ENCODE results near the gene ZNF184. TPM values are rescaled to one million over a fixed set of nuclear protein-coding genes. Genes with fewer than 3 reads are reported as not detected.
A peak's percentile ranks its signal among the peaks of the same experiment; 100 is the strongest.

Gene ZNF184
- total and polyA plus RNA-seq, 8 donors: 6.0 to 21.2 (median 16.1) TPM

- intact Hi-C loops (cut with DNase I): no loop called here
- Histone ChIP-seq H3K4me1 (peaks cover 0 to 11% of the 10 kb centered on the region in 2 donors), H3K36me3 (no peaks in the 10 kb centered on the region), H3K27me3 (no peaks in the 10 kb centered on the region), H3K9me3 (no peaks in the 10 kb centered on the region), H3K27ac (peak overlapping the region; percentile 94 to 99), H3K4me3 (peak overlapping the region; percentile 56)
- DNase-seq (peak; percentile 64 to 93 (median 78)), ATAC-seq (peak; percentile 90)
- TF ChIP-seq CTCF (IDR thresholded peaks at IDR 0.05): no peak
Measured at GRCh38 chr6:27479319-27480182, 6.6 kb upstream of the ZNF184 start.

- Histone ChIP-seq H3K9me3 (no peaks in the 10 kb centered on the region), H3K4me3 (peak overlapping the region; percentile 56), H3K27ac (peak overlapping the region; percentile 94 to 99), H3K27me3 (no peaks in the 10 kb centered on the region), H3K4me1 (peaks cover 0 to 11% of the 10 kb centered on the region in 2 donors), H3K36me3 (no peaks in the 10 kb centered on the region)
- DNase-seq (peak; percentile 80 to 93 (median 92)), ATAC-seq (peak; percentile 94)
- TF ChIP-seq CTCF (IDR thresholded peaks at IDR 0.05): no peak
- intact Hi-C loops (cut with DNase I): no loop called here
Measured at GRCh38 chr6:27478706-27479318, 5.9 kb upstream of the ZNF184 start.

GRCh38 chr6:27478141-27478705 lies 5.3 kb upstream of the ZNF184 start:
- Histone ChIP-seq H3K9me3 (no peaks in the 10 kb centered on the region), H3K4me1 (peaks cover 0 to 11% of the 10 kb centered on the region in 2 donors), H3K4me3 (peak overlapping the region; percentile 56), H3K36me3 (no peaks in the 10 kb centered on the region), H3K27me3 (no peaks in the 10 kb centered on the region), H3K27ac (peak overlapping the region; percentile 94 to 99)
- ATAC-seq: peak; percentile 6
- no peak for DNase-seq
- no peak for TF ChIP-seq CTCF (IDR thresholded peaks at IDR 0.05)
- intact Hi-C loops (cut with DNase I): no loop called here

GRCh38 chr6:27477318-27478013 lies 4.6 kb upstream of the ZNF184 start:
- no peak for TF ChIP-seq CTCF (IDR thresholded peaks at IDR 0.05)

More at GRCh38 chr6:27477318-27478013, 4.6 kb upstream of the ZNF184 start:
- Histone ChIP-seq H3K27me3 (no peaks in the 10 kb centered on the region), H3K36me3 (no peaks in the 10 kb centered on the region), H3K4me3 (peak overlapping the region; percentile 56), H3K9me3 (no peaks in the 10 kb centered on the region), H3K27ac (peak overlapping the region in 1 of 2 donors; percentile 94), H3K4me1 (peaks cover 0 to 11% of the 10 kb centered on the region in 2 donors)
- ATAC-seq (no peak), DNase-seq (no peak)
- intact Hi-C loops (cut with DNase I): no loop called here

All from left lung (tissue), 10 donors.